GM18502 (cell line): ENCODE results near the gene CDHR2.
"Not testable (repeated sequence)": the region's sequence is repeated elsewhere in the genome, so short reads cannot be mapped to it uniquely, and the experiment has no call there.

Experiments
- ATAC-seq: cut with Tn5 transposase; IDR thresholded peaks from one replicate; pipeline ENCODE4 v1.9.1; 2021; ENCODE audit warnings: mild to moderate bottlenecking; ENCODE audit not compliant: unreplicated experiment, poor library complexity

The CDHR2 gene

DNA sequence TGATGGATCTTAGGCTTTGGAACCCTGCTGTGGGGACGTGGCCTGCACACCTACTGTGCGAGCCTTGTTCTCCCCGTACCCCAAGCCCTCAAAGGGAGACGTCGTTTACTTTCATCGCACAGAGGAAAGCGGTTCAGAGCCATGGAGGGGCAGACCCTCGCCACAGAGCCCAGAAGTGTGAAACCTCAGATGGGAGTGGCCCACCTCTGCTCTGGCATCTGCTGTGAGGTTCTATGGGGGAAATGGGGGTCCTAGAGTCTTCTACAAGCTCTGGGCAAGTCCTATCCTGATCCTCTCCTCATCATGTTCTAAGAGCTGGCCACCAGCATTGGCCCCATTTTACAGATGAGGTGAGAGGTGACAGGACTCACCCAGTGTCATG, 8.2 kb upstream of the CDHR2 start:
- ATAC-seq = no peak

- no peak for ATAC-seq
These were observed 7.6 kb upstream of the CDHR2 start for GRCh38 chr5:176541338-176542134.

DNA sequence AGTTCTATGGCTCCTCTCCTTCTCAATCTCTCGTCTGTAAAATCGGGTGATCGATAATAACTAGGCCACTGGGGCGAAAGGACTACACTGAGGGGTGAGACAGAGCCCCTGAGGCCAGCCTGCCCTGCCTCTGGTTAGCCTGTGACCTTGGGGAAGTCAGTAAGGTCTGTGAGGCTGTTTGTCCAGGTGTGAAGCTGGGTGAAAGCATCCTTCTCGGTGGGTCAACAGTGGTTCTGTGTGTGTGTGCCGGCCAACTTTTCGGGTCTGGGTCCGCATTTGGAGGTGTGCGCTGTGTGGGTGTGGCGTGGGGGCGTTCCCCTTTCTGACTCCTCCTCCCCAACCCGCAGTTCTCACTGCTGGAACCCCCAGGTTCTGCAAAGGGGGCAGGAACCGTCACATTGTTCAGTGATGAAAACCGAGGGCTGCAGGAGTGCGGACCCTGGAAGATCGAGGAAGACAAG, 7.0 kb upstream of the CDHR2 start:
- no peak for ATAC-seq

DNA sequence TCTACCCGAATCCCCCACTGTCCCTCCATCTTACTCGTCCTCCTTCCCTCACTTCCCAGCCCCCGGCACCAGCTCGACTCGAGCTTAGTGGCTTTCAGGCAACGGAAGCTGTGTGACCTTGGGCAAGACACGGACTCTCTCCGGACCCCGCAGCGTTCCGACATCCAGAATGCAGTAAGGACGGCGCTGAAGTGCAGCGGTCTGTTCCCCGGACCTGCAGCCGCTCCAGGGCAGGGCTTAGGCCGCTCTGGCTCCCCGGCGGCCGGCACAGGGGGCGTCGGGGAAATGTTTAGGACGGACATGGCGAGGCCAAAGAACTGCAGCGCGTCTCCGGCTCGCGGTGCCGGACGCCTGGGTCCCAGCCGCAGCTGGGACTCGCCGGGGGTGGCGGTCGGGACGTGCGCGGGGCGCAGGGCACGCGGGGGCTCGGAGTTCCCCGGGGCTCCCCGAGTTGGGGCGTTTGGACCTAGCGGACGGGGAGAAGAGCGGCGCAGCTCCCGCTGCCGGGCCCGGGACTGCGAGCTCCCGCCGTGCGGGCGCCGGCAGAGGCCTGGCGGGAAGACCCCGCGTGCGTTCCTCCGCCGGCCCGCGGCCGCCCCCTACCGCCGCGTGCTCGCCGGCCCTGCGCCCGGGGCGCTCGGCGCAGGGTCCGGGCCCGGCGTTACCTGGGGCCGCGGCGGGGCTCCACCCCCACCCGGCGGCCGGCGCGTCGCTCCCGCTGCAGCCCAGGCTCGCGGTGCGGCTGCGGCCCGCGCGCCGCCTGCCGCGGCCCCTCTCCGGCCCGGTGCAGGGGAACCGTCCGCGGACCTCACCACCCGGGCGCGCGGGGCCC, 6.3 kb upstream of the CDHR2 start:
- ATAC-seq = peak; percentile 50

DNA sequence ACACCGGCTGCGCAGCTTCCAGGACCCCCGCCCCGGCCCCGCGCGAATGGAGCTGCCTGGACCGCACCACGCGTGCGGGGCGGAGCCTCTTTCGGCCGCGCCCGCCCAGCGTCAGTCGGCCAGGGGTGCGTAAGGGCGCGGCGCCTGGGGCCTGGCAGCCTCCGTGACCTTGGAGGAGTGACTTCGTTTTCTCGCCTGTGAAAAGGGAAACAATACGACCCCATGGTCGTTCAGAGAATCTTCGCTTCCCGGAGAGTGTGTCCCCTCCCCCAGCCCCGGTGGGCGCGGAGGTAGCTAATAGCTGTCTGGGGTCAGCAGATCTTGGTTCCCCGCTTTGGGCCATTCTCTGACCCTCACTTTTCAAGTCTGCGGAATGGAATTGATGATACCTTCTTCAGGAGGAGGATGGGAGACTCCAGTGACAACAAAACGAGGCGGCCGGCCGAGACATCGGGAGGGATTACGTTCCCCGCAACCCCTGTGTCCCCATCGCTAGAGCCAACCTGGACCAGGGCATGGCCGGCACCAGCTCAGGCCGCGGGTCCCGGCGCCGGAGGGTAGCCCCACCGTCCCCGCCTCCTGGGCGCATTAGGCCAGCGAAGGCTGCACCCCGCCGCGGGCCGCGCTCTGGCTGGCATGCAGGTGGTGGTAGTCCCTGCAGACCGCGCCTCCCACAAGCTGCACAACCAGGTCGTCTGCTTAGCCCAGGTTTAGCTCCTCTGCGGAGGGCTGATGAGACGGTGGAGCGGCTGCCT, 5.5 kb upstream of the CDHR2 start:
- ATAC-seq = peak; percentile 76

- ATAC-seq = no peak
These were observed 3.8 kb upstream of the CDHR2 start for GRCh38 chr5:176545388-176545736.

- no peak for ATAC-seq
These were observed 3.2 kb upstream of the CDHR2 start for GRCh38 chr5:176545737-176546509.

DNA sequence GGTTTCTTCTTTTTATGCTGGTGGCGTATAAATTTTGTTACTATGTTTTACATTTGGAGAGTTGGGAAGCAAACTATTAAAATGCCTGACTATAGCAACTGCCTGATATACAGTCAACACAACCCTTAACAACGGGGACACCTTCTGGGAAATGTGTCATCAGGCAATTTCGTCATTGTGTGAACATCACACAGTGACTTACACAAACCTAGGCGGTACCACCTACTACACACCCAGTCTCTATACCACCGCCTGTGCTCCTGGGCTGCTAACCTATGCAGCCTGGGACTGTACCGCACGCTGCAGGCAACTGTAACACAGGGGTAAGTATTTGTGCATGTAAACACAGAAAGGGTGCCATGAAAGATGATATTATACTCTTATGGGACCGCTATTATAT, 1.3 kb upstream of the CDHR2 start:
- no peak for ATAC-seq

- no peak for ATAC-seq
These were observed 729 bp downstream of the CDHR2 start for GRCh38 chr5:176549871-176550270.

- ATAC-seq = no peak
These were observed 1.2 kb downstream of the CDHR2 start for GRCh38 chr5:176550275-176550831.

DNA sequence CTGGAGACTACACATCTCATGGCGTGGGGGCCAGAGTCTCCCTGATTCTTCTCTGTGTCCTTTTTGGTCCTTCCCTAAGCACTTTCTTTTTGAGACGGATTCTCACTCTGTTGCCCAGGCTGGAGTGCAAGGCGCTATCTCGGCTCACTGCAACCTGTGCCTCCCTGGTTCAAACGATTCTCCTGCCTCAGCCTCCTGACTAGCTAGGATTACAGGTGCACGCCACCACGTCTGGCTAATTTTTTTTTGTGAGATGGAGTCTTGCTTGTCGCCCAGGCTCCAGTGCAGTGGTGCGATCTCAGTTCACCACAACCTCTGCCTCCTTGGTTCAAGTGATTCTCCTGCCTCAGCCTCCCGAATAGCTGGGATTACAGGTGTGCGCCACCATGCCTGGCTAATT, 1.8 kb downstream of the CDHR2 start:
- not testable (repeated sequence) for ATAC-seq

GRCh38 chr5:176552332-176552869, 3.3 kb downstream of the CDHR2 start:
- ATAC-seq = no peak

DNA sequence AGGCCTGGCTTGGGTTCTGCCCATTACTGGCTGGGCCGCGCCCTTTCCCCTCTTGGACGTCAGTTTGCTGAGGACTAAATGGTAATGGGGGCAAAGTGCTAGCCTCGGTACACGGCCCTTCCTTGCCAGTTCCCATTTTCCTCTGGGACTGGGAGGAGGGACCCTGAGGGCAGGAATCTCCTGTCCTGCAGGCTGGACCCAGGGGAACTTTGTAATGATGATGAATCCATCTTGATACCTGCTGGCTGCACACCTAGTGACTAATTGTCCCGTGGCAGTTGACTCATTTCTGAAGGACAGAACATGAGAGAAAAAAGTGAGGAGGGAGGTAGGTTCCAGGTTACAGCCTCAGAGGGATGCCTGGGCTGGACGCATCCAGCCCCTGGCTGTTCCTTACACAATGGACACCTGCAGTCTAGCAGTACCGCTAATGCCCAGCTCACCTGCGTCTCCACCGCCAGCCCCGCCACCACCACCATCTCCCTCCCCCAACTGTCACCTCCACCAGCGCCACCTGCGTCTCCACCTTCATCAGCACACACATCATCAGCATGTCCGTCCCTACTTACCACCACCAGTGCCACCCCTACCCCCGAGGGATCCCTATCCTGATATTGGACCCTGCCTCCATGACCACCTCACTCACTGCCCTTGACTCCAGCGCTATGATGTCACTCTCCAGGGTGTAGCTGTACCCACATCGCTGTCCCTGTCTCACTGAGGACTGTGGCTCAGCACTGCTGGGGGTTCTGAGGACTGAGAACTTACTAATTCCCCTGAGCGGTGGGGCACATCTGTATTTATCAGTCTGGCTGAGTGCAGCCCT, 4.3 kb downstream of the CDHR2 start:
- ATAC-seq = no peak

- no peak for ATAC-seq
These were observed 8.7 kb downstream of the CDHR2 start for GRCh38 chr5:176557846-176558245.

DNA sequence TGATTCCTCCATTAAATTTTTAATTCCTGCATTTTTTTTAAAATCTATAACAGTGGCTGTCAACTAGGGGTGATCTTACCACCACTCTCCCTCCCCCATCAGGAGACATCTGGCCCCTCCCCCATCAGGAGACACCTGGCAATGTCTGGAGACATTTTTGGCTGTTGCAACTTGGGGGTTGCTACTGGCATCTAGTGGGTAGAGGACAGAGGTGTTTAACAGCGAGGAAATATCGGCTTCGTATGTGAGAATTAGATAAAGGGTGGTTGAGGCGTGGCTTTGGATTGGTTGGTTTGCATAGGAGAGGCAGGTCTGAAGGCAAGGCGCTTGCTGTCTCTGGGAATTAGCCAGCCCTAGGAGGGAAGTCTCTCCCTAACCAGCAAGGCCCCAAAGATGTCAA, 10.5 kb downstream of the CDHR2 start:
- no peak for ATAC-seq

- no peak for ATAC-seq
These were observed 11.2 kb downstream of the CDHR2 start for GRCh38 chr5:176560364-176560763.

- no peak for ATAC-seq
These were observed 12.1 kb downstream of the CDHR2 start for GRCh38 chr5:176561259-176561658.

- ATAC-seq = no peak
These were observed 13.0 kb downstream of the CDHR2 start for GRCh38 chr5:176562189-176562588.

- no peak for ATAC-seq
These were observed 14.9 kb downstream of the CDHR2 start for GRCh38 chr5:176564002-176564401.
